NB4 (cell line): ENCODE measurements around the gene ZNF644.

Source experiments
- DNase-seq: peaks from one replicate; pipeline ENCODE4 v3.0.0; 2010; ENCODE audit warnings: low read depth
- H3K4me3 ChIP-seq: one replicate; pipeline ENCODE4 v1.5.1; 2011; ENCODE audit warnings: mild to moderate bottlenecking, low read depth, low read length, moderate library complexity
- CTCF ChIP-seq: IDR thresholded peaks from one replicate; pipeline ENCODE4 v1.5.1; 2012; ENCODE audit warnings: low read depth, low read length
- MAX ChIP-seq: IDR thresholded peaks from 2 replicates; pipeline ENCODE4 v1.6.1; 2011; ENCODE audit warnings: low read depth, low read length
- MYC ChIP-seq: IDR thresholded peaks from 2 replicates; pipeline ENCODE4 v1.6.1; 2011; ENCODE audit warnings: low read depth, low read length
- POLR2A ChIP-seq: IDR thresholded peaks from 2 replicates; pipeline ENCODE4 v1.6.1; 2011; ENCODE audit warnings: mild to moderate bottlenecking; ENCODE audit not compliant: insufficient read length; ENCODE audit errors: extremely low read depth

Gene ZNF644

GRCh38 chr1:90876101-90876500 is 145.7 kb downstream of the ZNF644 start:
- no peak overlapping the region for H3K4me3 ChIP-seq
- no peak for DNase-seq
- TF ChIP-seq POLR2A (no peak), MYC (no peak), CTCF (no peak), MAX (no peak)
